ENCODE results near the gene NFE2L2.
"Not testable (repeated sequence)": the region's sequence is repeated elsewhere in the genome, so short reads cannot be mapped to it uniquely, and the experiment has no call there.

Gene NFE2L2

DNA sequence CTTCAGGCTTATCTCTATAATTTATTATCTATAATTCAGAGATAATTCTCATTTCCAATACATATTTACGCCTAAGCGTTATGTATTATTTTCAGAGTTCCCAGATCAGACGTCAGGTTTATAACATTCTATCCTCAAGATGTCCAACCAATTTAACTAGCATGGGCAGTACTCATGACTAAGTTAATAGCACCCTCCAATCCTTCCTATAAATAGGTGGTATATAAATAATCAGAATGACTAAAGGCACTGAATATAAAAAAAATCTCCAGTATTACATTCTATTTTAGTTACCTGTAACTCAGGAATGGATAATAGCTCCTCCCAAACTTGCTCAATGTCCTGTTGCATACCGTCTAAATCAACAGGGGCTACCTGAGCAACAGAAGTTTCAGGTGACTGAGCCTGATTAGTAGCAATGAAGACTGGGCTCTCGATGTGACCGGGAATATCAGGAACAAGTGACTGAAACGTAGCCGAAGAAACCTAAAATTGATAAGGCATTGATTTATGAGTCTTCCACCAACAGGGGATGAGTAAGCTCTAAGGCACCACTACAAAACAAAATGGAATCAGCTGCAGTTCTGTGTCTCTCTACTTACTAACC is 32.3 kb downstream of the NFE2L2 start:
- no peak for DNase-seq

DNA sequence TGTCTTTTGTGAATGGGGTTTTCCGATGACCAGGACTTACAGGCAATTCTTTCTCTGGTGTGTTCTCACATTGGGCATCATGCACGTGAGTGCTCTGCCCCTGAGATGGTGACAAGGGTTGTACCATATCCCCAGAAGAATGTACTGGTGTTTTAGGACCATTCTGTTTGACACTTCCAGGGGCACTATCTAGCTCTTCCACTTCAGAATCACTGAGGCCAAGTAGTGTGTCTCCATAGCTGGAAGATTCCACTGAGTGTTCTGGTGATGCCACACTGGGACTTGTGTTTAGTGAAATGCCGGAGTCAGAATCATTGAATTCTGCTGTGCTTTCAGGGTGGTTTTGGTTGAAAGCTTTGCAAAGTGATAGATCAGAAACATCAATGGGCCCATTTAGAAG is 33.3 kb downstream of the NFE2L2 start:
- DNase-seq = no peak

DNA sequence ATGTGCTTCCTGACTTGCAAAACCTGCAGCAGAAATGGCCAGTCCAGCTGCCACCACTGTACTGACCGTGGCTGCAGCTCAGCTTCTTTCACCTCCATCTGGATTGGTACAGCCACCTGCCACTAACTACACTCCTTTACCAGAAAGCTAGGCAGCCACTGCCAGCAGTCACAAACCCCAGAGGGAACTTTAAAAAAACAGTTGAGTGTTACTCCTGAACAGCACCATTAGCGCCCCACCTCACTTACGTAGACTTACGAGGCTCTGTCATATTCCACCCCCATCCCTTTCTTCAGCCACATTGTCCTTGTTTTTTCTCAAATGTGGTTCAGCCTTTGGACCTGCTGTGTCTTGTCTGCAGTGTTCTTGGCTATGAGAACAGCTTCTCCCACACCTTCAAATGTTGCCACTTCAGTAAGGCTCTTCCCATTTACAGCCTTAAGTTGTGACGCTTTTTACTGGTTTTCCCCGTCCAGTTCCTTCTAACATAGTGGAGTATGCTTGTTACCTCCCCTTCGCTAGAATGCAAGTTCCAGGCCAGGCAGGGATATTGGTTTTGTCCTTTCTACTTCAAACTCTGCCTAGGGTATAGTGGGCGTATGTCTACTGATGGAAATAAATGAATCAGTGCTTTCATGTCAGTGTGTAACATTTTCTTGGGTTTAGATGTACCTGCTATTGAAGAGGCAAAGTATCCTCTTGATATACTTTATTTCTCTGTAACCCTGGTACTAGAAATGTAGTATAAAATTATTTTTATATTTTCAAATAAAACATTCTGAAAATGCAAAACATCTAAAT is 34.9 kb downstream of the NFE2L2 start:
- DNase-seq = no peak

DNA sequence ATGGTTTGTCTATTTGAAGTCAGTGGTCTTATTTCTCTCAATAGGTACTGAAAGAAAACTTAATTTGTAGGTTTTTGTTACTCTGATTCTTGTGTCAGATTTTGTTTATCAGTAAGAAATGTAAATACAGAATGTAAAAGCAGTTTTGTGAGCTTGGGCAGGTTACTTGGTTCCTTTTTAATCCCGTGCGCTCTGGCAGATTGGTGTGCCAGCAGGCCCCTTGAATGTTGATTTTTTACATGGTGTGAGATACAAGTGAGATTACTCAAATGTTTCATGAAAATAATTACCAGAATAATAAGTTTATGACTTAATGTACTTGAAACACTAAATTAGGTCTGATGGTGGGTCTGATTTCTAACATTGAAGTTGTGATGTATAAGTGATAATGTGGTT is 38.6 kb downstream of the NFE2L2 start:
- no peak for DNase-seq

DNA sequence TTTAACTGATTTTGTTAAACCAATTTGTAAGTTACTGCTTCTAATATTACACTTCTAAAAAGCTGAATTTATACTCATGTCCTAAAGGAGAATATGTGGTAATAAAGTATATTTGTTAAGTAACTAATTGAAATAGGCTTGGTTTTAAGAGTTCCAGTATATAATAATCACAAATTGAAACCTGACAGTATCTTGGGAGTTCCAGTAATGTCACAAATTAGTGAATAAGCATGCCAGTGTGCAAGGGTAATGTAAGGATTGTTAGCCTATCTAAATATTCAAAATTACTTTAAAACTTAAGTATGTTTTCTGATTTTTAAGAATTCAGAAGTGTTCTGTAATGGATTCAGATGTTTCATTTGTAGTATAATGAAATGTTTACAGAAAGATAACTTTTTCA is 41.1 kb downstream of the NFE2L2 start:
- DNase-seq = not testable (repeated sequence)

DNA sequence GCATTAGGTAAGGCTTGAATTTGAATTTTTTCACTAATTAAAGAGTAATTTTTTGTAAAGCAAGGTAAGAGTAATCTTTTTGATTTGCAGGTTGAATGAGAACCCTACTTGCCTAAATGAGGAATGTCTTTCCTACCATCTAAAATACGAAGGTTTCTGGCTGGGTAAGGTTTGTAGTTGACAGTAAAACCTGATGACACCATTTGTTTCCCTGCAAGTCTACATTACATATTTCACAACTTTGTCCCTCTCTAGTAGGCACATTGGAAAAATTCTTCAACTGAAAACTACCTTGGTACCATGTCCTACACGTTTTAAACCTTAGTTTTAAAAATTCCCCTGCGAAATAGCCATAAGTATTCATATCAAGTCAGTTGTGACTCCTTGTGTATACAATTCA is 42.6 kb downstream of the NFE2L2 start:
- no peak for DNase-seq

DNA sequence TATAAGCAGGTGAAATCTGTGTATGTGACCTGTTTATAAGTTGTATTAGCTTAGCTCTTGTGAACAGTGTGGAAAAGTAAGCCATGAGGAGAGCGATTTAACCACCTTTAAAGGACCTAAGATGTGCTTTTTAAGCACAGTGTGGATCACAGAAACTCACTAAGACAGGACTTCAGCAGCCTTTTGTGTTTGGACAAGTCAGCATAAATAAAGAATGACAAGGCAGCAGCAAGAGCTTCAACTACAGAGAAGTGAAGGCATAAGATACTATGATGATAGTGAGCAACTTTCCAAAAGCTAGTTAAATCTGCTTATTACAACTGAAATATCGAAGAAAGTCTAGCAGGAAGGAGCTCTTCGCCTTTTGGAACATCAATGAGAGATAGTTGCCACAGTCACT is 43.0 kb downstream of the NFE2L2 start:
- no peak for DNase-seq

DNA sequence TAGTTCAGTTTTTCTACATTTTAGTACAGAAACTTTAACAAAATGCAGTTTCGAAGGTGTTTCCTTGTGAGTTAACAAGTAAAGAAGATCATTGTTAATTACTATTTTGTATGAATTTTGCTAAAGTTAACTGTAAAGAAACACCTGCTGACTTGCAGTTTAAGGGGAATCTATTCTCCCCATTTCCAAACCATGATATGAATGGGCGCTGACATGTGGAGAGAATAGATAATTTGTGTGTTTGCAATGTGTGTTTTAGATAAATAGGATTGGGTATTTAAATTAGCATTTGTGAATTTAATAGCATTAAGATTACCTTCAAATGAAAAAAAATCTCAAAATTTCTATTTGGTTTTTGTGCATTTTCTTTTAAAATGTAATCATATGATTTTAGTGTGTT is 44.7 kb downstream of the NFE2L2 start:
- DNase-seq = not testable (repeated sequence)

DNA sequence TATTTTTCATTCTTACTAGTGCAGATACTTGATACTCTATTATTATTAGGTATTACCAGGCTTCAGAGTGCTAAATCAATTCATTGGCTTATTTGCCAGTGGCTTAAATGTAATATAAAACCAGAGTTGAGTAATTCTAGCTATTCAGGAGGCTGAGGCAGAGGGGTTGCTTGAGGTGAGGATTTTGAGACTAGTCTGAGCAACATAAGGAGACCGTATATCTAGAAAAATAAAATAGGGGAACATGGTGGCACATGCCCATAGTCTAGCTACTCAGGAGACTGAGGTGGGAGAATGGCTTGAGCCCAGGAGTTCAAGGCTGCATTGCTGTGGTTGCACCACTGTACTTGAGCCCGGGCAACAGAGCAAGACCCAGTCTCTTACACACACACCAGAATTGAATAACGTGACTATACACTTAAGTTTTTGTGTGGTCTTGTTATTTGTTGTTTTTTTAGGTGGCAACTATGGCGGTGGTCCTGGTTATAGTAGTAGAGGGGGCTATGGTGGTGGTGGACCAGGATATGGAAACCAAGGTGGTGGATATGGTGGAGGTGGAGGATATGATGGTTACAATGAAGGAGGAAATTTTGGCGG is 47.2 kb downstream of the NFE2L2 start:
- no peak for DNase-seq

DNA sequence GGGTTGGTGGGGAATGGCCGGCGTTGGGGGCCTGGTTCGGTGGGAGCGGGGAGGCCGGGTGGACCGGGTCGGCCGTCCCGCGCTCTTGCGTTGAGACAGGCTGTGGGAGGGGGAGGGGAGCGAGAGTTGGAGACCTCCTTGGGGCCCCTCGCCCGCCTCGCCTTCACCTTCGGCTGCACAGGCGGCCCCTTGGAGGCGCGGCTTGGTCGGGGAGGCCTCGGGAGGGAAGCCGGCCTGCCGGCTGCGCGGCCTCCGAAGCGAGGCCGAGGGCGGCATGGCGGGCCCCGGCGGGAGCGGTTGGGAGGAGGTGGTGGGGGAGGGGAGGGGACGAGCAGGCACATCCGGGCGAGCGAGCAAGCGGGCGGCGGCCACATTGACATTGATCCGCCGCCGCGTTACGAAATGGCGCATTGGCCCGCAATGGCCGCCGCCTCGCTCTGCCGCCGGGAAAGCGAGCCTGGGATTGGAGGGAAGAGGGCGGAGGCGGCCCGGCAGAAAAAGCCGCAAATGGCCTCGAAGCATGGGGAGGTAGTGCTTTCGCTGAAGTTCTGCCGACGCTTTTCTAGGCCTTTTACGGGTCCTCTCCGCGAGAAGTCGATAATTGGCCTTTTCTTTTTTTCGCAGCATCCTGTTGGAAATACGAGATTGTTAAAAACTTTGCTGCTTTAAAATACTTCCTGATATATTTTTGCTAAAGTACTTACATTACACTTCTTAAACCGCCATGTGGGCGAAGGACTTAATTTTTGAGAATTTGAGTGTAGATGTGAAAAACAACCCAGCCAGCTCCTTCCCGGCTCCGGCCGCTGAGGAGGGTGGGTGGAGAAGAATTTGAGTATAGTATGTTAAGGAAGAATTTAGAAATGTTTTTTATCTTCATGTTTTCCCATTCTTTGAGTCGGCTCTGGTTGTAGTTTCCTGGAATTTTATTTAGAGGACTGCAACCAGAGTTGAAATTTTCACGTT is 51.4 kb downstream of the NFE2L2 start:
- peak; percentile 45 for DNase-seq

DNA sequence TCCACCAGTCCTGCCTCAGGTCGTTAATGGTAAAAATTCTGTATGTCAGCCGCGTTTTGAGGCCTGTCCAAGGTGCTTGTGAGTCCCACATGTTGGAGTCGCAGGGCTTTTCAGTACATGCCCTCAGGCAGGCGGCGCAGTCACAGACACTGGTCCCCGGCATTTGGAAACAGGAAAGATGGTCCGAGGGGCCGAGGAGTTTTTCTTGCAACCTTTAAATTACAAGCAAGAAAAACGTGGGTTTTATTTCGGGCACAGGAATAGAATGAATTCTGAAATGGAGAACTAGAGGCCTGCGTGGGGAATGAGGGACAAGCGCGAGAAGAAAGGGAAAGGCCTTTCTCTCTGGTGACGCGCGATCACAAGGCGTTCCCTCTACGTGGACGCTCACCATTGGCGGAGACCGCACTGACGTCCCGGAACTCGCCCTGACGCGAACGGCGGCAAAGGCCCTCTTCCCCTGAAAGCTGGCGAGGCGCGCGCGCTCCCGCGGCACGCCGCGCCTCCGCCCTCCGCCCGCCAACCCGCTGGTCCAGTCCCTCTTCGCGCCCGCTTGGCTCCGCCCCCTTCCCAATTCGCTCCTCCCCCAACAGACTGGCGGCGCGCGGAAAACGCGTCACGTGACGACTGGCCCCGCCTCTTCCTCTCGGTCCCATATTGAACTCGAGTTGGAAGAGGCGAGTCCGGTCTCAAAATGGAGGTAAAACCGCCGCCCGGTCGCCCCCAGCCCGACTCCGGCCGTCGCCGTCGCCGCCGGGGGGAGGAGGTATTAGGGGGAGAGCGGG is 52.2 kb downstream of the NFE2L2 start, which contains the start of gene HNRNPA3:
Gene HNRNPA3, plus strand, starts transcription at position 689 of the 785 bp plus-strand sequence. Its CDS starts 6 bp downstream, at position 695.
- peak; percentile 95 for DNase-seq

DNA sequence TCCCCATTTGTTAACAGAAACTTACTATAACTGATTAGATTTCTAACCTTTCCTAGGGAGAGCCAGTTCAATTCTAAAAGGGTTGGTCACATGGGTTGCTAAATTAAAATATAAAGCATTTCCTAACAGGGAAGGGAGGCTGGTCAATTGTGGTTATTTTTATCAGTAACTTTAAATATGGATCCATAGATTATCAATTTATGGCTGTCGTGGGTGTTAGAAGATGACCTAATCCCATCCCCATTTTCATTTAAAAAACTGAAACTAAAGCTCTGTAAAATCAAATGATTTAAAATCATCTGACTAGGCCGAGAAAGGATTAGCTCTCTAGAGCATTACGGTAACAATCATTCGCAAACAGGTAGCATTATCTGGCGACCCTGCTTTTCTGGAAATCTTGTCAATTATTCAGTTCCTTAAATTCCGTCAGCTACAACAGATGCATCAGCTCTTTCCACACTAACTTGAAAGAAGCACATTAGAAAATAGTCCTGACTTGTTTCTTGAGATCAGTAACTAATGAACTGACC is 52.9 kb downstream of the NFE2L2 start:
- DNase-seq = no peak

DNA sequence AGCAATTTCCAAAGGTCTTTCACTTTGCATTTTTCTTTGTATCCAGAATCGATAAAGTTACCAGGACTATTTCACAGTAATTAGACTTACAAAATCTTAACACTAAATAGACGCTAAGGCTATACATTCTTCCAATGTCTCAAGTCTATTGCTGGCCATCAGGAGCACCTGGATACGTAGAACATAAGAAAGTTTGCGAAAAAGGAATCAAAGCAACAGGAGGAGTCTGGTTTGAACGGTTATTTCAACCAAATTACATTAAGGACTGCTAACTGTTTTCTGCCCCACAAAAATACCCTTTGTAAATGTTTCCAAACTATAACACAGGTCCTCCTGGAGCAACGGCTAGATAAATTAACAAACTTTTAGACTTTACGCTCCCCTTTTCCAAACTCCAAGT is 53.4 kb downstream of the NFE2L2 start:
- DNase-seq = no peak

DNA sequence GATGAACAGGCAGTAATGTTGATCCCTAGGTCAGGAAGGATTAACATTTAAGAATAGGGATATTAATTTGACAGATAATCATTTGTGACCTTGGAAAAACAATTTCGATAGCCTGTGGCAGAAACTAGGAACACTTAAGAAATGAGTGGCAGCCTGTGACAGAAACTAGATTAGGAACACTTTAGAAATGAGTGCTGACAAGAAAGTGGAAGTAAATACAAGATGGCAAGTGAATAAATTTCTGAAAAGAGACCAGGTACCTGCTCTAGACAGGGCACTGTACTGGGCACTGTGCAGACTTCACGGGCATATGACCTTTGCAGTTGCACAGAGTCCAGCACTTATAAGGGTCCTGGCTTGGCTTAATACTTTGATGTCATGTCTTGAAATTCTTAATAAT is 57.4 kb downstream of the NFE2L2 start:
- no peak for DNase-seq

DNA sequence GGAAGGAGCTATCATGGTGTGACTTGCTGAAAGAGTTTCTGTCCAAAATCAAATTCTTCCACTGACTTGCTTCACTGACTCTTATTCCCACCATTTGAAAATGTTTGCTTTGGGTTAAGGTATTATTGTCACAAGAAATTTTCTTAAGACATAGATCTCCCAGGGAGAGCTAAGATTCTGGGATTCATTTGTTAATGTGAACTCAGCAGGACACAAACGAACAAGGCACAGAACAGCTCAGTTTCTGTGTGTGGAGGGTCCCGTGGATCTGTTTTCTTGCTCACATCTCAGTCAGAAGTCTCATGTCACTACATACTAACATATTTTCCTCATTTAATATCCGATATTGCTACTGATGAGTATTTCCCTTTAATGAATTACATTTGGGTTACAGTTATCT is 60.1 kb downstream of the NFE2L2 start:
- DNase-seq = no peak

DNA sequence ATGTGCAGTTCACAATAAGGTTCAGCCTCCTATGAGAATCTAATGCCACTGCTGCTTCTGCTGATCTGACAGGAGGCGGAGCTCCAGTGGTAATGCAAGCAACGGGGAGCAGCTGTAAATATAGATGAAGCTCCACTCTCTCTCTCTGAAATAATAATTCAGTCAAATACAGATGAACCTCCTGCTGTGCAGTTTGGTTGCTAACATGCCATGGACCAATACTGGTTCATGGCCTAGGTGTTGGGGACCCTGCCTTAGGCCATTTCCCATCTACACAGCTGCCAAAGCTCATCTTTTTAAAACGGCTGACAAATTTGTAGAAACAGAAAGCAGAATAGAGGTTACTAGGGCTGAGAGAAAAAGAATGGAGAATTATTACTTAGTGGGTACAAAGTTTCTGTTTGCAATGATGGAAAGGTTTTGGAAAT is 62.6 kb downstream of the NFE2L2 start:
- no peak for DNase-seq

DNA sequence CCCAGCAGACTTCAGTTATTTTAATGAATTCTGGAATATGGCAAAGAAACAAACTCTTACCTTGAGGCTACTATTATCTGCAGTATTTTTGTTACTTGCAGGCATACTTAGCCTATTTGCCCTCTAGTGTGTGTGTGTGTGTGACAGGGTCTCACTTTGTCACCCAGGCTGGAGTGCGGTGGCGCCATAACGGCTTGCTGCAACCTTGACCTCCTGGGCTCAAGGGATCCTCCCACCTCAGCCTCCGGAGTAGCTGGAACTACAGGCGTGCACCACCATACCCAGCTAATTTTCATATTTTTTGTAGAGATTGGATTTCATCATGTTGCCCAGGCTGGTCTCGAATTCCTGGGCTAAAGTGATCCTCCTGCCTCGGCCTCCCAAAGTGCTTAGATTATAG is 64.1 kb downstream of the NFE2L2 start:
- not testable (repeated sequence) for DNase-seq

DNA sequence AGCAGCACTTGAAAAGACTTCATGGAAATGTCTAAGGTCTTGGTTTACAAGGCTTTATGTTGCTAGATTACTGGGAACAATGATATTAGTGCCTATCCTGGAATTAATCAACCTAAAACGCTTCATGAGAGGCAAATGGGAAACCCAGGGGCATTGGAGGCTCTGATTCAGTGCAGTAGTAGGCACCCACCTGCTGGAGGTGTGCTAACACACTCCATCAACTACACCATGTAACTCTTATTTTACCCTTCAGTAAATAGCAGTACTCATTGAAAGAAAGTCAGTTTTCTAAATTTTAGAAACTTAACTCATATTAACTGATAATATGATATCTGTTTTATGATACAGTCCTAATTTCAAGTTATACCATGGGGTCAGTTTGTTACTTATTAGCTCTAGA is 69.3 kb downstream of the NFE2L2 start:
- no peak for DNase-seq

DNA sequence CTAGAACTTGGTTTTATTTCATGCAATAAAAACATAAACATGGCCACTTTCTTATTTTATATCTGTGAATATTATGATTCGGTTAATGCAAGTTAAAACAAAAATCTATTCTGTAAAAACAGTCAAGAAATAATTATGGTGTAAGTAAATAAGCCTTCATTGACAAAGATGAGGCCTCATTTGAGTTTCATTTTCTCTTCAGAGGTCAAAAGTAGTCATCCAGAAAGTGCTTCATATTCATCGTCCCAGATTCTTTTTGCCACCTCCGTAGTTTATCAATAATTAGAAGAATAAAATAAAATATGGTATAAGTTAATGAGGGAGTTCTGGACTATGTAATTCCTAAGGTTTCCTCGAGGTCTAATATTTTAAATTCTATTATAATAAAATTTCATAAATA is 71.3 kb downstream of the NFE2L2 start:
- no peak for DNase-seq

DNA sequence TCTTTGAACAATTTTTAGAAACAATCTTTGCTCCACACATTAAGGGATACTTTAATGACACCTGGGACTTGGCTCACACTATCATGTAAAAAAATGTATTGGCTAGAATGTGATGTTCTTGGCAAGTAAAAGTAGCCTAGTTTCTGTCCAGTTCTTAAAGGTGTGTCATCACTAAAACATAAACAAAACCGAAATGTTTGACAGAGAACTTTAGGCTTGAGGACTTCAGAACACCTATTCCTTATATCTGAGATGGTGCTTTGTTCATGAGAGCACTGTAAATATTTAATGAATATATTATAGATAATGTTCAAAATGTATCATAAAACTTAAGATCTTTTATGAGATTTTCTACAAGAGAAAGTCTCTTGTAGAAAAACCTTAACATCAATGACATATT is 71.7 kb downstream of the NFE2L2 start:
- no peak for DNase-seq

DNA sequence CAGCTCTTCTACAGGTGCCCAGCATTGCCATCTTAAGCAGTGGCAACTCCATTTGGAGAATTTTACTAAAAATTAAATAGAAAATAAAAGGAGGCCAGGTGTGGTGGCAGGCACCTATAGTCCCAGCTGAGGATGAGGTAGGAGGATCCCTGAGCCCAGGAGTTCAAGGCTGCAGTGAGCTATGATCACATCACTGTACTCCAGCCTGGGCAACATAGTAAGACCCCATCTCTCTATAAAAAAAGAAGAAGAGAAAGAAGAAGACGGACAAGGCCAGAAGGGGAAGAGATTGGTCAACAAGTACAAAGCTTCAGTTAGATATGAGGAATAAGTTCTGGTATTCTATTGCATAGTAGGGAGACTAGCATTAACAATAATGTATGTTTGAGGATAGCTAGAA is 73.6 kb downstream of the NFE2L2 start:
- DNase-seq = no peak

Measured in NCI-H1092 (cell line).